HEK293 (cell line): Measurements from ENCODE around the gene PHF14.

Source experiments
- REST ChIP-seq: fragments of 450-650 bp; formaldehyde crosslinking; IDR thresholded peaks from 2 replicates; pipeline ENCODE4 v1.5.1; 2016; ENCODE audit warnings: missing biosample characterization, missing genetic modification characterization
- ZNF202 ChIP-seq: fragments of 450-650 bp; formaldehyde crosslinking; IDR thresholded peaks from 2 replicates; pipeline ENCODE4 v1.5.1; 2016; ENCODE audit warnings: missing biosample characterization, missing genetic modification characterization, borderline replicate concordance
- TF ChIP-seq, protein P1 (sequence below): fragments of 450-650 bp; formaldehyde crosslinking; IDR thresholded peaks from 2 replicates; pipeline ENCODE4 v1.5.1; 2016; ENCODE audit warnings: missing biosample characterization, missing genetic modification characterization

DNA sequence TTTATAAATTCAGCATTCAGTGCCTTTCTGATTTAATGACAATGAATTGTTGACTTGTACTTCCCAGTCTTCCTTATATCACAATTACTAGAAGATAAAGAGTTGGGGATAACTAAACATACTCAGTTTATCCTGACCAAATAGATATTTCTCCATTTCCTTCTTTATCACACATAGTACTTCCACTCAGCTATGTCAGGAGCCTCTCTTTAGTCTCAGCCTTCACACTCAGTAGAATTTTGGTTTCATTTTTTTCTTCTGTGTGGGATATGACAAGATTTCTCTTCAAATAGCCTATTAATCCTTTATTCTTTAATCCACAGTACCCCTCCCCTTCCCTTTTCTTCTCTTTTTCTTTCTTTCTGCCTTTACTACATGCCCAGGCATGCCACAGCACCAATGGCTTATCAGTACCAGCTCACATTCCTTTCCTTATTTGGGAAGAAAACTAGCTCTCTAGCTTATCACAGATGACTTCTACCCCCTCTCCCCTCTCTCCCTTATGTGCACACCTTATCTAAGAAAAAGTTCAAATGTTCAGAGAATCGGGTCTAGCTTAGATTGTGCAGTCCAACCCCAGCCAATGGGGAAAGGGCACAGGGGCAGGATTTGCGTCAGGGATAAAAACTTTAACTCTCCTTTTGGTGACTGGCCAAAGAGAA lies 109.0 kb downstream of the PHF14 start:
- no peak for TF ChIP-seq REST
- no peak for TF ChIP-seq ZNF202 (tag by site-specific recombination)
- TF ChIP-seq, protein P1, sequence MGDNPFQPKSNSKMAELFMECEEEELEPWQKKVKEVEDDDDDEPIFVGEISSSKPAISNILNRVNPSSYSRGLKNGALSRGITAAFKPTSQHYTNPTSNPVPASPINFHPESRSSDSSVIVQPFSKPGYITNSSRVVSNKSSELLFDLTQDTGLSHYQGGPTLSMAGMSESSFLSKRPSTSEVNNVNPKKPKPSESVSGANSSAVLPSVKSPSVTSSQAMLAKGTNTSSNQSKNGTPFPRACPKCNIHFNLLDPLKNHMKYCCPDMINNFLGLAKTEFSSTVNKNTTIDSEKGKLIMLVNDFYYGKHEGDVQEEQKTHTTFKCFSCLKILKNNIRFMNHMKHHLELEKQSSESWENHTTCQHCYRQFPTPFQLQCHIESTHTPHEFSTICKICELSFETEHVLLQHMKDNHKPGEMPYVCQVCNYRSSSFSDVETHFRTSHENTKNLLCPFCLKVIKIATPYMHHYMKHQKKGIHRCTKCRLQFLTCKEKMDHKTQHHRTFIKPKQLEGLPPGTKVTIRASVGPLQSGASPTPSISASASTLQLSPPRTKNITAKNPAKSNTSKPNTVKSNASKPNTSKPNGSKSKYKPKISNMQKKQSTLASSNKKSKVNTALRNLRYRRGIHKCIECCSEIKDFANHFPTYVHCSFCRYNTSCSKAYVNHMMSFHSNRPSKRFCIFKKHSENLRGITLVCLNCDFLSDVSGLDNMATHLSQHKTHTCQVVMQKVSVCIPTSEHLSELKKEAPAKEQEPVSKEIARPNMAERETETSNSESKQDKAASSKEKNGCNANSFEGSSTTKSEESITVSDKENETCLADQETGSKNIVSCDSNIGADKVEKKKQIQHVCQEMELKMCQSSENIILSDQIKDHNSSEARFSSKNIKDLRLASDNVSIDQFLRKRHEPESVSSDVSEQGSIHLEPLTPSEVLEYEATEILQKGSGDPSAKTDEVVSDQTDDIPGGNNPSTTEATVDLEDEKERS (tag by site-specific recombination): no peak
